Neuronal stem cell (in vitro differentiated cells): ENCODE measurements around the gene FAM174A.
"Not testable (repeated sequence)": the region's sequence is repeated elsewhere in the genome, so short reads cannot be mapped to it uniquely, and the experiment has no call there.

Experiments used
- DNase-seq: peaks from one replicate; pipeline ENCODE4 v3.0.0-alpha.2; 2013; ENCODE audit warnings: low spot score
- H2AFZ ChIP-seq: one replicate; pipeline ENCODE4 v1.6.1; 2013; ENCODE audit warnings: mild to moderate bottlenecking, low read length, inconsistent platforms
- H2AK5ac ChIP-seq: 2 replicates; pipeline ENCODE4 v1.6.1; 2013; ENCODE audit warnings: low read depth, mild to moderate bottlenecking, inconsistent platforms, low read length, moderate library complexity, mixed read lengths
- H2BK120ac ChIP-seq: 2 replicates; pipeline ENCODE4 v1.6.1; 2013; ENCODE audit warnings: low read depth, mild to moderate bottlenecking, inconsistent platforms, low read length, moderate library complexity, mixed read lengths
- H2BK12ac ChIP-seq: one replicate; pipeline ENCODE4 v1.6.1; 2013; ENCODE audit warnings: low read length, inconsistent platforms
- H2BK15ac ChIP-seq: 2 replicates; pipeline ENCODE4 v1.6.1; 2013; ENCODE audit warnings: mild to moderate bottlenecking, low read length, inconsistent platforms, mixed read lengths
- H2BK5ac ChIP-seq: one replicate; pipeline ENCODE4 v1.6.1; 2013; ENCODE audit warnings: inconsistent platforms, mild to moderate bottlenecking, low read length, moderate library complexity
- H3K14ac ChIP-seq: one replicate; pipeline ENCODE4 v1.6.1; 2013; ENCODE audit warnings: low read length, inconsistent platforms
- H3K18ac ChIP-seq: 2 replicates; pipeline ENCODE4 v1.6.1; 2013; ENCODE audit warnings: low read length, inconsistent platforms
- H3K23ac ChIP-seq: 2 replicates; pipeline ENCODE4 v1.6.1; 2013; ENCODE audit warnings: low read depth, mild to moderate bottlenecking, mixed read lengths, low read length, inconsistent platforms; ENCODE audit not compliant: poor library complexity
- H3K27ac ChIP-seq: replicated peaks from 3 replicates; pipeline ENCODE4 v1.5.1; 2013; ENCODE audit warnings: low read length, inconsistent platforms
- H3K27me3 ChIP-seq, 3 experiments: 2 replicates each; pipeline ENCODE4 v1.6.1; 2013; ENCODE audit warnings: low read length in 3 of 3, mild to moderate bottlenecking in 2 of 3, inconsistent platforms in 1 of 3, low read depth in 1 of 3, mixed read lengths in 1 of 3, moderate library complexity in 1 of 3; ENCODE audit not compliant: control insufficient read depth in 3 of 3, insufficient read depth in 3 of 3
- H3K36me3 ChIP-seq, 2 donors: replicated peaks in 1 of 2; 2 replicates each; pipeline ENCODE4 v1.6.1; 2013; ENCODE audit warnings: low read length in 2 of 2; ENCODE audit not compliant: control insufficient read depth in 2 of 2, insufficient read depth in 2 of 2
- H3K4ac ChIP-seq: 2 replicates; pipeline ENCODE4 v1.6.1; 2013; ENCODE audit warnings: inconsistent platforms, mild to moderate bottlenecking, low read length, moderate library complexity
- H3K4me1 ChIP-seq, 2 donors: 1 replicate in 1 of 2; 2 replicates in 1 of 2; pipeline ENCODE4 v1.6.1; 2013; ENCODE audit warnings: low read length in 2 of 2, low read depth in 1 of 2; ENCODE audit not compliant: control insufficient read depth in 2 of 2, insufficient read depth in 1 of 2
- H3K4me2 ChIP-seq: one replicate; pipeline ENCODE4 v1.6.1; 2013; ENCODE audit warnings: mild to moderate bottlenecking, low read length, inconsistent platforms; ENCODE audit not compliant: insufficient read depth, poor library complexity, severe bottlenecking
- H3K4me3 ChIP-seq, 2 donors: 2 replicates each; pipeline ENCODE4 v1.5.1; 2013; ENCODE audit warnings: low read length in 2 of 2, mild to moderate bottlenecking in 2 of 2, inconsistent platforms in 1 of 2, moderate library complexity in 1 of 2
- H3K79me1 ChIP-seq: one replicate; pipeline ENCODE4 v1.6.1; 2013; ENCODE audit warnings: low read depth, mild to moderate bottlenecking, inconsistent platforms, low read length, moderate library complexity
- H3K9ac ChIP-seq: one replicate; pipeline ENCODE4 v1.6.1; 2013; ENCODE audit warnings: mild to moderate bottlenecking, low read depth, low read length, inconsistent platforms; ENCODE audit not compliant: poor library complexity
- H3K9me3 ChIP-seq, 2 donors: replicated peaks in 1 of 2; 2 replicates each; pipeline versions ENCODE3 to v1.6.1; 2013; ENCODE audit warnings: low read length in 2 of 2, mild to moderate bottlenecking in 2 of 2, inconsistent platforms in 1 of 2, low read depth in 1 of 2, mixed read lengths in 1 of 2, moderate library complexity in 1 of 2; ENCODE audit not compliant: control insufficient read depth in 2 of 2, insufficient read depth in 1 of 2
- H4K8ac ChIP-seq: one replicate; pipeline ENCODE4 v1.6.1; 2013; ENCODE audit warnings: low read depth, mild to moderate bottlenecking, inconsistent platforms, low read length, moderate library complexity
- H4K91ac ChIP-seq: one replicate; pipeline ENCODE4 v1.6.1; 2013; ENCODE audit warnings: low read length, low read depth, mild to moderate bottlenecking, inconsistent platforms; ENCODE audit not compliant: poor library complexity
- WGBS, 2 donors: extraction: QIAGEN DNeasy Blood & Tissue Kit; methylation state at CpG; one replicate each; pipeline ENCODE4 v1.1.7; 2013; ENCODE audit warnings: missing lambda C conversion rate in 2 of 2, mixed read lengths in 1 of 2; ENCODE audit not compliant: insufficient read length in 2 of 2, insufficient replicate concordance in 1 of 2; ENCODE audit errors: extremely low coverage in 2 of 2; 5-methylcytosine and 5-hydroxymethylcytosine counted together

Gene FAM174A

GRCh38 chr5:100604021-100604420 is 68.8 kb downstream of the FAM174A start:
- not testable (repeated sequence) for H3K4me1 ChIP-seq, H2BK120ac ChIP-seq, H3K36me3 ChIP-seq, H3K4me2 ChIP-seq, H3K9me3 ChIP-seq, H3K14ac ChIP-seq, H3K79me1 ChIP-seq, H3K27ac ChIP-seq, H4K91ac ChIP-seq, DNase-seq, H3K4ac ChIP-seq, H2AFZ ChIP-seq, H3K27me3 ChIP-seq, H2AK5ac ChIP-seq, H3K18ac ChIP-seq, H2BK5ac ChIP-seq, H2BK15ac ChIP-seq, H3K9ac ChIP-seq, H3K23ac ChIP-seq, H2BK12ac ChIP-seq, H3K4me3 ChIP-seq, H4K8ac ChIP-seq
- no CpG with 5 or more reads among the region's 1 CpG for WGBS, 2 donors

GRCh38 chr5:100609594-100609993 is 74.4 kb downstream of the FAM174A start:
- no peak overlapping the region for H3K4ac ChIP-seq
- no CpG with 5 or more reads among the region's 7 CpGs for WGBS, 2 donors
- H3K4me1 ChIP-seq, result no peaks in the 10 kb centered on the region
- no peak overlapping the region for H3K14ac ChIP-seq
- H3K9me3 ChIP-seq, result peaks cover 0 to 5% of the 10 kb centered on the region in 2 donors
- H2AFZ ChIP-seq, result no peak overlapping the region
- H3K79me1 ChIP-seq, result no peaks in the 10 kb centered on the region
- H3K27ac ChIP-seq, result no peak overlapping the region
- no peak overlapping the region for H2AK5ac ChIP-seq
- no peak overlapping the region for H2BK5ac ChIP-seq
- H2BK120ac ChIP-seq, result no peak overlapping the region
- no peak overlapping the region for H2BK12ac ChIP-seq
- H3K23ac ChIP-seq, result no peak overlapping the region
- H3K9ac ChIP-seq, result no peak overlapping the region
- no peaks in the 10 kb centered on the region for H3K27me3 ChIP-seq
- H2BK15ac ChIP-seq, result no peak overlapping the region
- no peak overlapping the region for H3K18ac ChIP-seq
- no peak overlapping the region for H4K91ac ChIP-seq
- no peak for DNase-seq
- H3K4me3 ChIP-seq, result no peak overlapping the region
- H3K4me2 ChIP-seq, result no peak overlapping the region
- H4K8ac ChIP-seq, result no peak overlapping the region
- no peaks in the 10 kb centered on the region for H3K36me3 ChIP-seq

DNA sequence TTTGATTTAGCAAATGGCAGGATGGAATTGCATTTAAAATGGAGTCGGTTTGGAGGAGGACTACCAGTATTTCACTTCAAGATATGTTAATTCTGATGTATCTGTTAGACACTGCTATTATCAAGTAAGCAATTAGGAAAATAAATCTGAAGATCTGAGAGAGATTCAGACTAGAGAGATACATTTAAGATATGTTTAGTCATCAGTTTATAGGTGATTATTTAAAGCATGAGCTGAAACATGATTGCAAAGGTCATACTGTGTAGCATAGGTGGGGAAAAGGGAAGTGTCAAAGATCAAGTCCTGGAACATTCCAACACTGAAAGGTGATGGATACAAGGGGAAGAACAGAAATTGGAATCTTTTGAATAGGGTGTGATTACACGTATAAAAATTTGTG is 79.1 kb downstream of the FAM174A start:
- no peak overlapping the region for H3K27ac ChIP-seq

DNA sequence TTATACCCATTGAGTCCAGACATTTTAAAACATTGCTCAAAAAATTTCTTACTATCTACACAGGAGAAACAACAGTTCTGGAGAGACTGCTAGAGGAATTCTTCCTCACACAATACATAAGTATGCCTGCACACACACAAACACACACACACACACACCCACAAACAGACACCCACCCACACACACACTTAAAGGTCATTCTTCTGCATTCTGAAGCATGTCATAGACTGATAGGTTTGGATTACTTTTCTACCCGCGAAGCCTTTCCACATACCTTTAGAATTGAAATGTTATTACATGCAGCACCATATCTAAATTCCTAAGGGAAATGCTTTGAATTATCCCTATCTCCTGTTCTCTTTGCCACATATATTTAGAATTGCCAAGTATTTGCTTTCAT is 80.2 kb downstream of the FAM174A start:
- H2BK12ac ChIP-seq, result no peak overlapping the region
- no peak overlapping the region for H3K18ac ChIP-seq
- WGBS, 2 donors, result no CpG with 5 or more reads among the region's 2 CpGs
- H3K4ac ChIP-seq, result no peak overlapping the region
- H2AK5ac ChIP-seq, result no peak overlapping the region
- no peak overlapping the region for H3K4me3 ChIP-seq
- no peak overlapping the region for H2BK120ac ChIP-seq
- no peak overlapping the region for H3K23ac ChIP-seq
- peaks cover 0 to 7% of the 10 kb centered on the region in 2 donors for H3K9me3 ChIP-seq
- no peak overlapping the region for H4K91ac ChIP-seq
- H3K27ac ChIP-seq, result no peak overlapping the region
- H3K27me3 ChIP-seq, result no peaks in the 10 kb centered on the region
- H3K36me3 ChIP-seq, result no peaks in the 10 kb centered on the region
- no peak overlapping the region for H2BK5ac ChIP-seq
- no peak overlapping the region for H3K9ac ChIP-seq
- no peak for DNase-seq
- H3K79me1 ChIP-seq, result no peaks in the 10 kb centered on the region
- no peak overlapping the region for H3K14ac ChIP-seq
- H2BK15ac ChIP-seq, result no peak overlapping the region
- H3K4me2 ChIP-seq, result no peak overlapping the region
- H2AFZ ChIP-seq, result no peak overlapping the region
- peaks cover 0 to 4% of the 10 kb centered on the region in 2 donors for H3K4me1 ChIP-seq
- no peak overlapping the region for H4K8ac ChIP-seq

More for the DNA sequence above, 79.1 kb downstream of the FAM174A start:
- DNase-seq, result no peak
- Histone ChIP-seq H3K18ac (no peak overlapping the region), H3K36me3 (no peaks in the 10 kb centered on the region), H2AFZ (no peak overlapping the region), H3K27me3 (no peaks in the 10 kb centered on the region), H4K91ac (no peak overlapping the region), H3K4ac (no peak overlapping the region), H2AK5ac (no peak overlapping the region), H4K8ac (no peak overlapping the region), H3K9me3 (peaks cover 0 to 7% of the 10 kb centered on the region in 2 donors), H2BK5ac (no peak overlapping the region), H2BK120ac (no peak overlapping the region), H3K4me2 (no peak overlapping the region), H3K23ac (no peak overlapping the region), H3K9ac (no peak overlapping the region), H3K4me1 (peaks cover 0 to 4% of the 10 kb centered on the region in 2 donors), H2BK12ac (no peak overlapping the region), H3K79me1 (no peaks in the 10 kb centered on the region), H3K14ac (no peak overlapping the region), H3K4me3 (no peak overlapping the region), H2BK15ac (no peak overlapping the region)
- no CpG with 5 or more reads among the region's 2 CpGs for WGBS, 2 donors
